ENCODE measurements around the gene SUN1. TPM values are rescaled to one million over a fixed set of nuclear protein-coding genes. Genes with fewer than 3 reads are reported as not detected.

Gene SUN1
- total and polyA plus RNA-seq, 2 of the 8 experiments (the other 6 are each of a cell fraction or from before 2014, with no cell fraction given) = 108 to 158 TPM

Other genes with a start within 250 kb of the SUN1 start
- 55.1 and 56.5 TPM in 2 replicates for gene DNAAF5, start 105.8 kb upstream of the SUN1 start, total RNA-seq (2021; fragmentation: NEBNext Ultra II Directional; extraction: Animal tissue kit (Norgen Biotek cat#: 25700))
- gene DNAAF5, start 105.8 kb upstream of the SUN1 start, polyA plus RNA-seq (2011; rRNA removed) = 95.9 and 164 TPM in 2 replicates
- 55.7 and 58.0 TPM in 2 replicates for gene PRKAR1B, start 105.2 kb upstream of the SUN1 start, total RNA-seq (2021; fragmentation: NEBNext Ultra II Directional; extraction: Animal tissue kit (Norgen Biotek cat#: 25700))
- gene PRKAR1B, start 105.2 kb upstream of the SUN1 start, polyA plus RNA-seq (2011; rRNA removed) = 12.3 and 23.2 TPM in 2 replicates
- gene GET4, start 44.1 kb downstream of the SUN1 start, total RNA-seq (2021; fragmentation: NEBNext Ultra II Directional; extraction: Animal tissue kit (Norgen Biotek cat#: 25700)) = 52.1 and 56.7 TPM in 2 replicates
- 74.1 and 95.0 TPM in 2 replicates for gene GET4, start 44.1 kb downstream of the SUN1 start, polyA plus RNA-seq (2011; rRNA removed)
- gene ADAP1, start 122.2 kb downstream of the SUN1 start, total RNA-seq (2021; fragmentation: NEBNext Ultra II Directional; extraction: Animal tissue kit (Norgen Biotek cat#: 25700)) = 5.4 and 5.8 TPM in 2 replicates
- 6.1 and 8.1 TPM in 2 replicates for gene ADAP1, start 122.2 kb downstream of the SUN1 start, polyA plus RNA-seq (2011; rRNA removed)
- 7.9 and 9.0 TPM in 2 replicates for gene COX19, start 143.1 kb downstream of the SUN1 start, total RNA-seq (2021; fragmentation: NEBNext Ultra II Directional; extraction: Animal tissue kit (Norgen Biotek cat#: 25700))
- 3.9 and 5.8 TPM in 2 replicates for gene COX19, start 143.1 kb downstream of the SUN1 start, polyA plus RNA-seq (2011; rRNA removed)
- not detected in 2 replicates for gene CYP2W1, start 150.7 kb downstream of the SUN1 start, total RNA-seq (2021; fragmentation: NEBNext Ultra II Directional; extraction: Animal tissue kit (Norgen Biotek cat#: 25700))
- 0.05 TPM in 1 of 2 replicates, not detected in the other for gene CYP2W1, start 150.7 kb downstream of the SUN1 start, polyA plus RNA-seq (2011; rRNA removed)
- gene GPR146, start 212.1 kb downstream of the SUN1 start, total RNA-seq (2021; fragmentation: NEBNext Ultra II Directional; extraction: Animal tissue kit (Norgen Biotek cat#: 25700)) = 0.54 and 1.8 TPM in 2 replicates
- 2.7 and 3.9 TPM in 2 replicates for gene GPR146, start 212.1 kb downstream of the SUN1 start, polyA plus RNA-seq (2011; rRNA removed)